OCI-LY3 (cell line): ENCODE results near the gene FN3K.

Experiments
- EZH2phosphoT487 ChIP-seq: fragments of 200-600 bp; shearing (Covaris generic); IDR thresholded peaks from 2 replicates; pipeline ENCODE4 v1.6.1; 2018; ENCODE audit warnings: antibody characterized with exemption, mixed run types, low read depth
- TF ChIP-seq, protein P1 (sequence below): fragments of 200-600, 300-600 bp; sonication (generic); IDR thresholded peaks from 2 replicates; pipeline ENCODE4 v1.5.1; 2014; ENCODE audit warnings: antibody characterized with exemption, low read length, low read depth

DNA sequence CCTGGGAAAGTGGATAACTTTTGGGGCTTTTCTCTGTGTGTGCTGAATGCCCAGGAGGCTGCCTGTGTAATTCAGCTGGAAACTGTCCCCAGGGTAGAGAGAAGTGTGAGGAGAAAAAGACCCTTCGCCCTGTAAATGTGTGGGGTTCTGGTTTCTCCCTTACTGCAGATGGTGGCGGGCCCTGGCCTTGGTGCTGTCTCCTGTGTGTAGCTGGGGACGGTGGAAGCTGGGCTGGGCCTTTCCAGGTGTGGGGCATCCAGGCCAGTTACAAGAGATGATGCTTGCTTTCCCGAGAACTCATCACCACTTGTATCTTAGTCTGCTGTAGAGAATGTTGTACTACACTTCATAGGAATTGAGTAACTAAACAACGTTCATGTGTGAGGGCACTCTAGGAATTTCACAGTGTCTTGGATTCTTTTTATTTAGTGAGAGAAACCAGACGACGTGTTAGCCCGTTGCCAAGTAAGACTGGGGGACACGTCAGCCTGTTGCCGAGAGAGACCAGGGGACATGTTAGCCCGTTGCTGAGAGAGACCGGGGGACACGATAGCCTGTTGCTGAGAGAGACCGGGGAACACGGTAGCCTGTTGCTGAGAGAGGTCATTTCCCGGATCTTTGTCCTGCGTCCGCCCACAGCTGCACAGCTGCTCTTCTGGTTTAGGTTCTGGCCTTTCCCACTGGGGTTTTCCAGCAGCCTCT is 59.5 kb downstream of the FN3K start:
- TF ChIP-seq, protein P1, sequence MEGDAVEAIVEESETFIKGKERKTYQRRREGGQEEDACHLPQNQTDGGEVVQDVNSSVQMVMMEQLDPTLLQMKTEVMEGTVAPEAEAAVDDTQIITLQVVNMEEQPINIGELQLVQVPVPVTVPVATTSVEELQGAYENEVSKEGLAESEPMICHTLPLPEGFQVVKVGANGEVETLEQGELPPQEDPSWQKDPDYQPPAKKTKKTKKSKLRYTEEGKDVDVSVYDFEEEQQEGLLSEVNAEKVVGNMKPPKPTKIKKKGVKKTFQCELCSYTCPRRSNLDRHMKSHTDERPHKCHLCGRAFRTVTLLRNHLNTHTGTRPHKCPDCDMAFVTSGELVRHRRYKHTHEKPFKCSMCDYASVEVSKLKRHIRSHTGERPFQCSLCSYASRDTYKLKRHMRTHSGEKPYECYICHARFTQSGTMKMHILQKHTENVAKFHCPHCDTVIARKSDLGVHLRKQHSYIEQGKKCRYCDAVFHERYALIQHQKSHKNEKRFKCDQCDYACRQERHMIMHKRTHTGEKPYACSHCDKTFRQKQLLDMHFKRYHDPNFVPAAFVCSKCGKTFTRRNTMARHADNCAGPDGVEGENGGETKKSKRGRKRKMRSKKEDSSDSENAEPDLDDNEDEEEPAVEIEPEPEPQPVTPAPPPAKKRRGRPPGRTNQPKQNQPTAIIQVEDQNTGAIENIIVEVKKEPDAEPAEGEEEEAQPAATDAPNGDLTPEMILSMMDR = no peak
- no peak for TF ChIP-seq EZH2phosphoT487
